ENCODE results near the gene PRXL2A. TPM values are rescaled to one million over a fixed set of nuclear protein-coding genes. Genes with fewer than 3 reads are reported as not detected.

Gene PRXL2A
- total and polyA plus RNA-seq, 10 of the 15 experiments (the other 5 are each of a cell fraction or from before 2014, with no cell fraction given), result 2.8 to 15.6 (median 11.1) TPM

GRCh38 chr10:80425901-80426300 lies 17.6 kb downstream of the PRXL2A start:
- in situ Hi-C loops (cut with MboI), result no loop called here
- ChIA-PET RAD21 (ENCODE audit: unreplicated experiment) (interaction anchor here (1.0 kb wide), 1 partner anchor 173 kb away, joined by 3 read pairs; no protein-coding TSS in a partner anchor), CTCF (interaction anchor here (0.9 to 2.4 kb wide), 3 partner anchors 19 to 173 kb away, joined by 3 to 8 read pairs (median 4); no protein-coding TSS in a partner anchor), SMC1A (ENCODE audit: uncharacterized antibody, unreplicated experiment) (interaction anchor here (1.1 to 2.1 kb wide), 3 partner anchors 18 to 241 kb away, joined by 3 to 9 read pairs (median 5); partner anchors contain the start of gene PRXL2A), POLR2A (interaction anchor here (0.6 kb wide), 1 partner anchor 58 kb away, joined by 3 read pairs; no protein-coding TSS in a partner anchor)
- intact Hi-C loops (cut with micrococcal nuclease; ENCODE audit: unreplicated experiment), result no loop called here
- Histone ChIP-seq H4K20me1 (ENCODE audit: control insufficient read depth, insufficient read depth) (no peaks in the 10 kb centered on the region), H3K27me3 (replicated peaks in 1 of 2; ENCODE audit: control insufficient read depth in 2 of 2, insufficient read depth in 2 of 2, low read length in 1 of 2) (no peaks in the 10 kb centered on the region), H3K79me2 (ENCODE audit: control insufficient read depth, insufficient read depth, low read length) (no peaks in the 10 kb centered on the region), H3K4me2 (ENCODE audit: control insufficient read depth, insufficient read depth) (no peak overlapping the region), H3K4me3 (no peak overlapping the region), H3K9ac (ENCODE audit: control insufficient read depth, insufficient read depth, low read length) (no peak overlapping the region), H3K27ac (ENCODE audit: control insufficient read depth, insufficient read depth) (no peak overlapping the region), H3K9me3 (replicated peaks; ENCODE audit: control insufficient read depth, insufficient read depth, low read length) (no peaks in the 10 kb centered on the region), H2AFZ (ENCODE audit: control insufficient read depth, low read depth, low read length) (no peak overlapping the region), H3K36me3 (ENCODE audit: control insufficient read depth in 2 of 2, insufficient read depth in 2 of 2, low read length in 1 of 2) (no peaks in the 10 kb centered on the region), H3K4me1 (ENCODE audit: control insufficient read depth, insufficient read depth, low read length) (peaks cover 20% of the 10 kb centered on the region)
- no peak for DNase-seq (ENCODE audit: low read depth, low spot score)
- FAIRE-seq, result no peak
- no peak for TF ChIP-seq E4F1 (IDR thresholded peaks at IDR 0.05; ENCODE audit: borderline replicate concordance, partially characterized antibody)
- TF ChIP-seq, protein P1, sequence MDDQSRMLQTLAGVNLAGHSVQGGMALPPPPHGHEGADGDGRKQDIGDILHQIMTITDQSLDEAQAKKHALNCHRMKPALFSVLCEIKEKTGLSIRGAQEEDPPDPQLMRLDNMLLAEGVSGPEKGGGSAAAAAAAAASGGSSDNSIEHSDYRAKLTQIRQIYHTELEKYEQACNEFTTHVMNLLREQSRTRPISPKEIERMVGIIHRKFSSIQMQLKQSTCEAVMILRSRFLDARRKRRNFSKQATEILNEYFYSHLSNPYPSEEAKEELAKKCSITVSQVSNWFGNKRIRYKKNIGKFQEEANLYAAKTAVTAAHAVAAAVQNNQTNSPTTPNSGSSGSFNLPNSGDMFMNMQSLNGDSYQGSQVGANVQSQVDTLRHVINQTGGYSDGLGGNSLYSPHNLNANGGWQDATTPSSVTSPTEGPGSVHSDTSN (IDR thresholded peaks at IDR 0.05; ENCODE audit: insufficient replicate concordance, low read depth, low read length), result no peak
- no peak for TF ChIP-seq CHD2 (IDR thresholded peaks at IDR 0.05; ENCODE audit: borderline replicate concordance, low read depth, low read length)
- no peak for TF ChIP-seq KLF5 (IDR thresholded peaks at IDR 0.05; ENCODE audit: partially characterized antibody)
- no peak for TF ChIP-seq EED (IDR thresholded peaks at IDR 0.05; ENCODE audit: low read depth)
- TF ChIP-seq NFYA (IDR thresholded peaks at IDR 0.05; ENCODE audit: borderline replicate concordance, low read depth, low read length), result no peak
- no peak for TF ChIP-seq PRDM15 (CRISPR knock-in tag; IDR thresholded peaks at IDR 0.05)
- no peak for TF ChIP-seq EZH2 (IDR thresholded peaks at IDR 0.05; ENCODE audit: borderline replicate concordance, control insufficient read depth, low read depth, low read length)
- TF ChIP-seq BRCA1 (IDR thresholded peaks at IDR 0.05; ENCODE audit: low read depth, low read length), result no peak
- no peak for TF ChIP-seq MTA2 (IDR thresholded peaks at IDR 0.05; ENCODE audit: low read depth)
- no peak for TF ChIP-seq NBN (IDR thresholded peaks at IDR 0.05)
- TF ChIP-seq ZZZ3 (IDR thresholded peaks at IDR 0.05; ENCODE audit: control insufficient read depth, insufficient read length, low read depth), result no peak
- no peak for TF ChIP-seq HDAC6 (IDR thresholded peaks at IDR 0.05; ENCODE audit: unreplicated experiment)
- TF ChIP-seq ZNF384 (IDR thresholded peaks at IDR 0.05; ENCODE audit: borderline replicate concordance, low read depth, low read length), result no peak
- no peak for TF ChIP-seq MEF2A (IDR thresholded peaks at IDR 0.05; ENCODE audit: insufficient read depth, low read depth, low read length)
- no peak for ATAC-seq
- 50% methylated on average over 2 of the region's 2 CpGs for WGBS (ENCODE audit: insufficient coverage, insufficient replicate concordance, low lambda C conversion rate, missing lambda C conversion rate)
- no TSS peak for BruUV-seq (replicated peaks)

Measured in GM12878 (cell line).